GM12878 (cell line): Measurements from ENCODE around the gene EP300. TPM values are rescaled to one million over a fixed set of nuclear protein-coding genes. Genes with fewer than 3 reads are reported as not detected.

Experiments
- ATAC-seq: fragments of 200-7000 bp; cut with Tn5 transposase; 3 replicates; pipeline ENCODE4 v1.9.1; 2020; ENCODE audit warnings: mild to moderate bottlenecking, moderate library complexity
- BruUV-seq: library from RNA; stranded (reverse); fragments of 400-500 nt; replicated peaks from 2 replicates; lab custom pipeline; 2021; lab: Mats Ljungman, UMichigan
- CTCF ChIA-PET: fragments of 300-600 bp; sonication (Branson Sonifier 250); formaldehyde crosslinking; extraction: SDS; loops from one replicate; lab custom pipeline; 2021; ENCODE audit warnings: inconsistent platforms; lab: Yijun Ruan, JAX
- POLR2A ChIA-PET: fragments of 350-600 bp; formaldehyde crosslinking; extraction: SDS; loops from one replicate; lab custom pipeline; 2021; ENCODE audit warnings: inconsistent platforms; lab: Charles Lee
- RAD21 ChIA-PET: fragments of 300-600 bp; sonication (Branson Sonifier 250); formaldehyde crosslinking; loops from one replicate; lab custom pipeline; 2023; ENCODE audit warnings: antibody characterized with exemption; ENCODE audit not compliant: unreplicated experiment; lab: Charles Lee
- SMC1A ChIA-PET: fragments of 300-600 bp; sonication (Branson Sonifier 250); formaldehyde crosslinking; loops from one replicate; lab custom pipeline; 2023; ENCODE audit not compliant: unreplicated experiment, uncharacterized antibody; lab: Charles Lee
- DNase-seq: peaks from one replicate; pipeline ENCODE4 v3.0.0-alpha.2; 2011; ENCODE audit warnings: low read depth, low spot score
- FAIRE-seq: peaks from 3 replicates; lab custom pipeline; 2011; peaks lifted over from hg19 to GRCh38; lab: Jason Lieb, UNC
- H2AFZ ChIP-seq: 2 replicates; pipeline ENCODE4 v1.6.0; 2011; ENCODE audit warnings: low read depth, low read length, control low read depth; ENCODE audit not compliant: control insufficient read depth
- H3K27ac ChIP-seq: 2 replicates; pipeline ENCODE4 v1.5.1; 2011; ENCODE audit warnings: control low read depth; ENCODE audit not compliant: control insufficient read depth, insufficient read depth
- H3K27me3 ChIP-seq, 2 experiments: replicated peaks in 1 of 2; 2 replicates each; pipeline versions ENCODE4 v1.6.0 to v1.6.1; 2011; ENCODE audit warnings: low read length in 1 of 2; ENCODE audit not compliant: control insufficient read depth in 2 of 2, insufficient read depth in 2 of 2
- H3K36me3 ChIP-seq, 2 experiments: 2 replicates each; pipeline ENCODE4 v1.5.1; 2011; ENCODE audit warnings: low read length in 1 of 2; ENCODE audit not compliant: control insufficient read depth in 2 of 2, insufficient read depth in 2 of 2
- H3K4me1 ChIP-seq: 2 replicates; pipeline ENCODE4 v1.6.1; 2011; ENCODE audit warnings: mild to moderate bottlenecking, low read length, moderate library complexity, mixed read lengths; ENCODE audit not compliant: control insufficient read depth, insufficient read depth
- H3K4me2 ChIP-seq: 2 replicates; pipeline ENCODE4 v1.6.0; 2011; ENCODE audit warnings: control low read depth; ENCODE audit not compliant: control insufficient read depth, insufficient read depth
- H3K4me3 ChIP-seq: fragments of 200-600 bp; sonication (generic); 2 replicates; pipeline ENCODE4 v1.5.1; 2016
- H3K79me2 ChIP-seq: 2 replicates; pipeline ENCODE4 v1.6.0; 2011; ENCODE audit warnings: low read length; ENCODE audit not compliant: control insufficient read depth, insufficient read depth
- H3K9ac ChIP-seq: 2 replicates; pipeline ENCODE4 v1.8.0; 2011; ENCODE audit warnings: low read length, control low read depth, mixed read lengths; ENCODE audit not compliant: control insufficient read depth, insufficient read depth
- H3K9me3 ChIP-seq: replicated peaks from 3 replicates; pipeline ENCODE4 v1.5.1; 2011; ENCODE audit warnings: mild to moderate bottlenecking, low read length; ENCODE audit not compliant: control insufficient read depth, insufficient read depth
- H4K20me1 ChIP-seq: 2 replicates; pipeline ENCODE4 v1.6.0; 2011; ENCODE audit not compliant: control insufficient read depth, insufficient read depth
- ATF7 ChIP-seq: fragments of 450-650 bp; IDR thresholded peaks from 2 replicates; pipeline ENCODE4 v1.6.1; 2016; ENCODE audit warnings: low read depth, mild to moderate bottlenecking
- BCL11A ChIP-seq: IDR thresholded peaks from 2 replicates; pipeline ENCODE4 v1.6.1; 2011; ENCODE audit warnings: low read depth, low read length
- CHD1 ChIP-seq: IDR thresholded peaks from 2 replicates; pipeline ENCODE4 v1.6.1; 2012; ENCODE audit warnings: low read depth, low read length, improper control_type of control experiment
- HCFC1 ChIP-seq: fragments of 150-350 bp; IDR thresholded peaks from 2 replicates; pipeline ENCODE4 v1.6.1; 2014; ENCODE audit warnings: low read length
- MYB ChIP-seq: fragments of 150-350 bp; IDR thresholded peaks from 2 replicates; pipeline ENCODE4 v1.6.1; 2014; ENCODE audit warnings: mild to moderate bottlenecking, low read depth, low read length, borderline replicate concordance
- NFIC ChIP-seq: IDR thresholded peaks from 2 replicates; pipeline ENCODE4 v1.6.1; 2012; ENCODE audit warnings: low read depth, mild to moderate bottlenecking, inconsistent platforms, low read length, moderate library complexity
- NKRF ChIP-seq: fragments of 450-650 bp; conservative IDR thresholded peaks from 2 replicates; pipeline ENCODE4 v1.6.1; 2017; ENCODE audit warnings: mild to moderate bottlenecking, moderate library complexity
- PAX5 ChIP-seq: IDR thresholded peaks from 2 replicates; pipeline ENCODE4 v1.6.1; 2011; ENCODE audit warnings: low read depth, low read length, borderline replicate concordance
- TCF12 ChIP-seq: IDR thresholded peaks from 2 replicates; pipeline ENCODE4 v1.6.1; 2011; ENCODE audit warnings: low read depth, mild to moderate bottlenecking, low read length
- YBX1 ChIP-seq: fragments of 450-650 bp; IDR thresholded peaks from 2 replicates; pipeline ENCODE4 v1.6.1; 2016; ENCODE audit warnings: antibody characterized with exemption
- ZBTB4 ChIP-seq: fragments of 450-650 bp; formaldehyde crosslinking; IDR thresholded peaks from 2 replicates; pipeline ENCODE4 v1.4.0; 2022; ENCODE audit warnings: mild to moderate bottlenecking, moderate library complexity
- ZNF217 ChIP-seq: fragments of 450-650 bp; IDR thresholded peaks from 2 replicates; pipeline ENCODE4 v1.6.1; 2017; ENCODE audit warnings: antibody characterized with exemption, mild to moderate bottlenecking
- WGBS: methylation state at CpG from one replicate; pipeline ENCODE4 v1.1.6; 2016; ENCODE audit warnings: low lambda C conversion rate; ENCODE audit not compliant: insufficient replicate concordance, insufficient coverage; ENCODE audit errors: missing lambda C conversion rate; 5-methylcytosine and 5-hydroxymethylcytosine counted together
- in situ Hi-C: fragments of 300-500 bp; cut with MboI; formaldehyde crosslinking; loops from 9 replicates; pipeline ENCODE4 v1.14.3; 2018; ENCODE audit warnings: mixed read lengths
- intact Hi-C: fragments of 100-400 bp; cut with micrococcal nuclease; formaldehyde crosslinking; loops from one replicate; pipeline ENCODE4 v1.14.2; 2022; ENCODE audit not compliant: unreplicated experiment
- polyA plus RNA-seq, 11 experiments: library from polyadenylated mRNA; depleted of rRNA in 4 of 11; unstranded in 6 of 11; stranded (reverse) in 5 of 11; fragments of >200 nt; fragmentation: Nextera tagmentation in 4 of 11; fragmentation: Illumina TruSeq in 1 of 11; extraction: Ambion mirVana in 4 of 11; extraction: Trizol in 1 of 11; gene quantifications; 1 replicate in 1 of 11; 2 replicates in 10 of 11; pipeline versions ENCODE4 v1.2.1 to v1.2.3, GENCODE V29; 2011 to 2016; ENCODE audit warnings: inconsistent platforms in 2 of 11, missing spikeins in 2 of 11, low read depth in 1 of 11
- total RNA-seq, 4 experiments: library from RNA; depleted of rRNA in 3 of 4; stranded (reverse); fragments of >200 nt in 3 of 4; fragmentation: Illumina TruSeq in 1 of 4; extraction: Trizol in 1 of 4; gene quantifications; 2 replicates each; pipeline versions ENCODE4 v1.2.1 to v1.2.3, GENCODE V29; 2013 to 2021
- TF ChIP-seq, protein P1 (sequence below): fragments of 450-650 bp; IDR thresholded peaks from 2 replicates; pipeline ENCODE4 v1.6.1; 2017; ENCODE audit warnings: mild to moderate bottlenecking, moderate library complexity

The EP300 gene
- total and polyA plus RNA-seq, 10 of the 15 experiments (the other 5 are each of a cell fraction or from before 2014, with no cell fraction given) = 5.5 to 48.5 (median 23.6) TPM

DNA sequence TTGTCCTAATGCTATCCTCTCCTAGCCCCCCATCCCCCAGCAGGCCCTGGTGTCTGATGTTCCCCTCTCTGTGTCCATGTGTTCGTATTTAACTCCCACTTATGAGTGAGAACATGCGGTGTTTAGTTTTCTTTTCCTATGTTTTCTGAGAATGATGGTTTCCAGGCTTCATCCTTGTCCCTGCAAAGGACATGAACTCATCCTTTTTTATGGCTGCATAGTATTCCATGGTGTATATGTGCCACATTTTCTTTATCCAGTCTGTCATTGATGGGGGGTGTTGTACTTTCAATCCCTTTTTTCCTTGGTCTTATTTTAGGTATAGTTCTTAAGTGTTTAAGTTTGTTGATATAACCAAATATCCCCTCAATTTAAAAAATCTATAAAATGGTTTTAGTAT, 23.9 kb downstream of the EP300 start (continued):
- no peak for TF ChIP-seq NKRF
- no peak for TF ChIP-seq ATF7

- H3K9ac ChIP-seq = no peak overlapping the region
- WGBS = 79% methylated on average over 9 of the region's 9 CpGs
- H3K4me1 ChIP-seq = no peaks in the 10 kb centered on the region
- no peak overlapping the region for H3K4me2 ChIP-seq
- H4K20me1 ChIP-seq = peaks cover 3% of the 10 kb centered on the region; the same call in 1 of the 2 replicates
- no peak overlapping the region for H2AFZ ChIP-seq
- CTCF ChIA-PET = no interaction called here
- RAD21 ChIA-PET = no interaction called here
- no peak overlapping the region for H3K27ac ChIP-seq
- no peaks in the 10 kb centered on the region; the same call in 1 of the 3 replicates for H3K9me3 ChIP-seq
- BruUV-seq = TSS peak; percentile 48
- H3K36me3 ChIP-seq = peaks cover 9 to 11% of the 10 kb centered on the region in 2 experiments; a peak in 3 of 4 replicates
- intact Hi-C loops (no loop called here), in situ Hi-C loops (no loop called here)
- no peaks in the 10 kb centered on the region for H3K27me3 ChIP-seq
- POLR2A ChIA-PET = interaction anchor here (1.4 kb wide), 1 partner anchor 24 kb away, joined by 4 read pairs; no protein-coding TSS in a partner anchor
- FAIRE-seq = no peak
- DNase-seq = no peak
- ATAC-seq = peak; percentile 50
- SMC1A ChIA-PET = interaction anchor here (1.0 to 3.3 kb wide), 2 partner anchors 11 to 194 kb away, joined by 4 to 12 read pairs; no protein-coding TSS in a partner anchor
- peaks cover 37% of the 10 kb centered on the region for H3K79me2 ChIP-seq
- no peak overlapping the region for H3K4me3 ChIP-seq
- TF ChIP-seq, protein P1, sequence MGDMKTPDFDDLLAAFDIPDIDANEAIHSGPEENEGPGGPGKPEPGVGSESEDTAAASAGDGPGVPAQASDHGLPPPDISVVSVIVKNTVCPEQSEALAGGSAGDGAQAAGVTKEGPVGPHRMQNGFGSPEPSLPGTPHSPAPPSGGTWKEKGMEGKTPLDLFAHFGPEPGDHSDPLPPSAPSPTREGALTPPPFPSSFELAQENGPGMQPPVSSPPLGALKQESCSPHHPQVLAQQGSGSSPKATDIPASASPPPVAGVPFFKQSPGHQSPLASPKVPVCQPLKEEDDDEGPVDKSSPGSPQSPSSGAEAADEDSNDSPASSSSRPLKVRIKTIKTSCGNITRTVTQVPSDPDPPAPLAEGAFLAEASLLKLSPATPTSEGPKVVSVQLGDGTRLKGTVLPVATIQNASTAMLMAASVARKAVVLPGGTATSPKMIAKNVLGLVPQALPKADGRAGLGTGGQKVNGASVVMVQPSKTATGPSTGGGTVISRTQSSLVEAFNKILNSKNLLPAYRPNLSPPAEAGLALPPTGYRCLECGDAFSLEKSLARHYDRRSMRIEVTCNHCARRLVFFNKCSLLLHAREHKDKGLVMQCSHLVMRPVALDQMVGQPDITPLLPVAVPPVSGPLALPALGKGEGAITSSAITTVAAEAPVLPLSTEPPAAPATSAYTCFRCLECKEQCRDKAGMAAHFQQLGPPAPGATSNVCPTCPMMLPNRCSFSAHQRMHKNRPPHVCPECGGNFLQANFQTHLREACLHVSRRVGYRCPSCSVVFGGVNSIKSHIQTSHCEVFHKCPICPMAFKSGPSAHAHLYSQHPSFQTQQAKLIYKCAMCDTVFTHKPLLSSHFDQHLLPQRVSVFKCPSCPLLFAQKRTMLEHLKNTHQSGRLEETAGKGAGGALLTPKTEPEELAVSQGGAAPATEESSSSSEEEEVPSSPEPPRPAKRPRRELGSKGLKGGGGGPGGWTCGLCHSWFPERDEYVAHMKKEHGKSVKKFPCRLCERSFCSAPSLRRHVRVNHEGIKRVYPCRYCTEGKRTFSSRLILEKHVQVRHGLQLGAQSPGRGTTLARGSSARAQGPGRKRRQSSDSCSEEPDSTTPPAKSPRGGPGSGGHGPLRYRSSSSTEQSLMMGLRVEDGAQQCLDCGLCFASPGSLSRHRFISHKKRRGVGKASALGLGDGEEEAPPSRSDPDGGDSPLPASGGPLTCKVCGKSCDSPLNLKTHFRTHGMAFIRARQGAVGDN = no peak
- no peak for TF ChIP-seq MYB
- TF ChIP-seq TCF12 = peak; percentile 49; the same call in 1 of the 2 replicates
- no peak for TF ChIP-seq HCFC1
- TF ChIP-seq ZNF217 = no peak
- no peak for TF ChIP-seq ZBTB4 (CRISPR knock-in tag)
- TF ChIP-seq NFIC = peak; percentile 76; the same call in 1 of the 2 replicates
- no peak for TF ChIP-seq YBX1
- TF ChIP-seq BCL11A = no peak
- no peak for TF ChIP-seq PAX5
- no peak for TF ChIP-seq CHD1
These were observed 25.0 kb downstream of the EP300 start for GRCh38 chr22:41117127-41117965.
